ENCODE data around the gene DRC3.

Gene DRC3

DNA sequence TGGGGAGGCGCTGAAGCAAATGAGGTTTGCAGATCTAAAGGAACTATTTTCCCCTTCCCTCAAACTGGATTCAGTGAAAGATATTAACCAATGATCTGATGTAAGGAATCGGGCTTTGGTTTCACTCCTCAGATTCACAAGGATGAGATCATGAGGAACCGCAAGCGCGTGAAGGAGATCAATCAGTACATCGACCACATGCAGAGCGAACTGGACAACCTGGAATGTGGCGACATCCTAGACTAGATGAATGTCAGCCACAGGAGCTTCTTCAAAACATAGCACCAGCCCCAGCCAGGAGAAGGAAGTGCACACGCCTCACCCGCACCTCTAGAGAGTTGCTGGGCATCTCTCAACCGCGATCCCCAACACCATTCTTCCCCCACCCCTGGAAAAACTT, 43.8 kb downstream of the DRC3 start:
- H3K27me3 ChIP-seq (ENCODE audit: control insufficient read depth in 2 of 2, insufficient read depth in 2 of 2, low read length in 2 of 2): no peaks in the 10 kb centered on the region
- H3K9ac ChIP-seq (ENCODE audit: low read depth in 1 of 2, low read length in 2 of 2): no peak overlapping the region
- H3K4me3 ChIP-seq (ENCODE audit: low read length in 2 of 2): no peak overlapping the region
- no peaks in the 10 kb centered on the region for H3K9me3 ChIP-seq (ENCODE audit: control insufficient read depth in 2 of 2, low read length in 2 of 2)
- peaks cover 27% of the 10 kb centered on the region in 2 donors for H3K36me3 ChIP-seq (ENCODE audit: control insufficient read depth in 2 of 2, insufficient read depth in 2 of 2, low read length in 2 of 2)
- no peaks in the 10 kb centered on the region for H3K4me1 ChIP-seq (ENCODE audit: control insufficient read depth in 2 of 2, insufficient read depth in 2 of 2, low read length in 2 of 2)
- H3K27ac ChIP-seq (ENCODE audit: low read depth in 2 of 2, low read length in 2 of 2): no peak overlapping the region

DNA sequence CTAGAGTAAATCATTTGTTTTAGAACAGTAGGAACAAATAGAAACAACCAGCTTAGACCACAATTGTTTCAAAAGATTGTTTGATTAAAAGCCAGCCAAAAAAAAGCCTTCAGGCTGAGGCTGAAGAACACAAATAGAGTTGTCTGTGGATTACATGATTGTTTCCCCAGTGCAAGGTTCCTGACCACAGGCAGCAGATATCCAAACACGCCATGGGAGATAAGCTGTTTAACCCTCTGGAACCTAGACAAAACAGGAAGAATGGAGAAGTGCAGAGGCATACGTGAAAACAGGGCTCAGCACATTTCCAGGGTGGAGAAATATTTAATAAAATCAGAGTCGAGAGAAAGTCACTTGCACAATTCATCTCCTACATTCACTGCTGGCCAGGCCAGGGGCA, 45.3 kb downstream of the DRC3 start:
- H3K9ac ChIP-seq (ENCODE audit: low read depth in 1 of 2, low read length in 2 of 2): no peak overlapping the region
- H3K27me3 ChIP-seq (ENCODE audit: control insufficient read depth in 2 of 2, insufficient read depth in 2 of 2, low read length in 2 of 2): no peaks in the 10 kb centered on the region
- no peaks in the 10 kb centered on the region for H3K9me3 ChIP-seq (ENCODE audit: control insufficient read depth in 2 of 2, low read length in 2 of 2)
- no peaks in the 10 kb centered on the region for H3K4me1 ChIP-seq (ENCODE audit: control insufficient read depth in 2 of 2, insufficient read depth in 2 of 2, low read length in 2 of 2)
- no peak overlapping the region for H3K4me3 ChIP-seq (ENCODE audit: low read length in 2 of 2)
- H3K27ac ChIP-seq (ENCODE audit: low read depth in 2 of 2, low read length in 2 of 2): no peak overlapping the region
- H3K36me3 ChIP-seq (ENCODE audit: control insufficient read depth in 2 of 2, insufficient read depth in 2 of 2, low read length in 2 of 2): peaks cover 29 to 32% of the 10 kb centered on the region in 2 donors

DNA sequence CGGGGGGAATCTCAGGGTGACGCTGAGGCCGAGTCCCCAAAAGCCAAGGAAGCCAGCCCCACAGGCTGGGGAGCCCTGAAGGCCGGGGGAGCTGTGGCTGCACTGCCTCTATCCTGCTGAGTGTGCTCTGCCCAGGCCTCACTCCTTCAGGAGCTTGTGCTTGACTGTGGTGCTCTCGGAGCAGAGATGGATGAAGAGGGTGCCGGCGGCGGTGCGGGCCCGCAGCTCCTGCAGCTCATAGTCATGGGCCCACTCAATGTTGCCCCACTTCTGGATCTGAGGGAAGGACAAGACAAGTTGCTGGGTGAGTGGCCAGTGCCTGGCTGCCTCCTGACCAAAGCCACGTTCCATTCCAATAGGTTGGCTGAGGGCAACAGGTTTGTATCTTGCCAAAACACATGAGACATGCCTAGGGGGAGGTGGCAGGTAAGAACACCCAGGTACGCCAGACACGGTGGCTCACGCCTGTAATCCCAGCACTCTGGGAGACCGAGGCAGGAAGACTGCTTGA, 45.8 kb downstream of the DRC3 start:
- Histone ChIP-seq H3K9me3 (ENCODE audit: control insufficient read depth in 2 of 2, low read length in 2 of 2) (no peaks in the 10 kb centered on the region), H3K9ac (ENCODE audit: low read depth in 1 of 2, low read length in 2 of 2) (no peak overlapping the region), H3K27me3 (ENCODE audit: control insufficient read depth in 2 of 2, insufficient read depth in 2 of 2, low read length in 2 of 2) (no peaks in the 10 kb centered on the region), H3K36me3 (ENCODE audit: control insufficient read depth in 2 of 2, insufficient read depth in 2 of 2, low read length in 2 of 2) (peaks cover 29 to 32% of the 10 kb centered on the region in 2 donors), H3K27ac (ENCODE audit: low read depth in 2 of 2, low read length in 2 of 2) (no peak overlapping the region), H3K4me1 (ENCODE audit: control insufficient read depth in 2 of 2, insufficient read depth in 2 of 2, low read length in 2 of 2) (no peaks in the 10 kb centered on the region), H3K4me3 (ENCODE audit: low read length in 2 of 2) (no peak overlapping the region)

DNA sequence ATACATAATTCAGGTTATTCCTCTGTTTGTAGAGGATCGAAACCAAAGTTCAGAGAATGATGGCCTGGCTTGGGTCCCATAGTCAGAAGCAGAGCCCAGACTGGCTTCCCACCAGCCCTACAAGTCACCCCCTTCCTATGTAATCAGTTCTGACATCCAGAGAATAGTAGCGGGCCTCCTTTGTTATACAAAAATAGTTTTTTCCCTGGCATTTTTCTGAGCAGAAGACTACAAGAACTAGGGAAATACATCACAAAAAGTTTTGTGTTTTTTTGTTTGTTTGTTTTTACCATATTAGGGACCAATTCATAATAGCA, 47.1 kb downstream of the DRC3 start:
- H3K9me3 ChIP-seq (ENCODE audit: control insufficient read depth in 2 of 2, low read length in 2 of 2): no peaks in the 10 kb centered on the region
- no peaks in the 10 kb centered on the region for H3K27me3 ChIP-seq (ENCODE audit: control insufficient read depth in 2 of 2, insufficient read depth in 2 of 2, low read length in 2 of 2)
- peaks cover 34 to 36% of the 10 kb centered on the region in 2 donors for H3K36me3 ChIP-seq (ENCODE audit: control insufficient read depth in 2 of 2, insufficient read depth in 2 of 2, low read length in 2 of 2)
- H3K9ac ChIP-seq (ENCODE audit: low read depth in 1 of 2, low read length in 2 of 2): no peak overlapping the region
- no peaks in the 10 kb centered on the region for H3K4me1 ChIP-seq (ENCODE audit: control insufficient read depth in 2 of 2, insufficient read depth in 2 of 2, low read length in 2 of 2)
- H3K4me3 ChIP-seq (ENCODE audit: low read length in 2 of 2): no peak overlapping the region
- H3K27ac ChIP-seq (ENCODE audit: low read depth in 2 of 2, low read length in 2 of 2): no peak overlapping the region

DNA sequence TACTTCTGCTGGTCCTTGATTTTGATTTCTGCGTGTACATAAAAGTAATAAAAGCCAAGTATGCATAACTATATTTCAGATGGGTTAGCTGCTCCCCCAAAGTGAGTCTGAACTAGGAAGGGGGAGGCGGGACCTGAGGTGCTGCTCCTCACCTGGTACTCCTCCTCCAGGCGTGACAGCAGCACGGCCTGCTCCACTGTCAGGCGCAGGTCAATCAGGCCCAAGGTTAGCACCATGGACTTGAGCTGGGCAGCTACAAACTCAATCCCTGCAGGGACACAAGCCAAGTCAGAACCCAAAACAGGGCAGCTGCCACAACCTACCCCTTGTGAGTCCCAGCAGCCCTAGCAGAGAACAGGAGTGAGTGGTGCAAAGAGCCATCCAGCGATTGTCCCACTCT, 48.3 kb downstream of the DRC3 start:
- Histone ChIP-seq H3K27me3 (ENCODE audit: control insufficient read depth in 2 of 2, insufficient read depth in 2 of 2, low read length in 2 of 2) (no peaks in the 10 kb centered on the region), H3K4me1 (ENCODE audit: control insufficient read depth in 2 of 2, insufficient read depth in 2 of 2, low read length in 2 of 2) (no peaks in the 10 kb centered on the region), H3K9me3 (ENCODE audit: control insufficient read depth in 2 of 2, low read length in 2 of 2) (no peaks in the 10 kb centered on the region), H3K9ac (ENCODE audit: low read depth in 1 of 2, low read length in 2 of 2) (no peak overlapping the region), H3K27ac (ENCODE audit: low read depth in 2 of 2, low read length in 2 of 2) (no peak overlapping the region), H3K4me3 (ENCODE audit: low read length in 2 of 2) (no peak overlapping the region), H3K36me3 (ENCODE audit: control insufficient read depth in 2 of 2, insufficient read depth in 2 of 2, low read length in 2 of 2) (peaks cover 26 to 35% of the 10 kb centered on the region in 2 donors)

DNA sequence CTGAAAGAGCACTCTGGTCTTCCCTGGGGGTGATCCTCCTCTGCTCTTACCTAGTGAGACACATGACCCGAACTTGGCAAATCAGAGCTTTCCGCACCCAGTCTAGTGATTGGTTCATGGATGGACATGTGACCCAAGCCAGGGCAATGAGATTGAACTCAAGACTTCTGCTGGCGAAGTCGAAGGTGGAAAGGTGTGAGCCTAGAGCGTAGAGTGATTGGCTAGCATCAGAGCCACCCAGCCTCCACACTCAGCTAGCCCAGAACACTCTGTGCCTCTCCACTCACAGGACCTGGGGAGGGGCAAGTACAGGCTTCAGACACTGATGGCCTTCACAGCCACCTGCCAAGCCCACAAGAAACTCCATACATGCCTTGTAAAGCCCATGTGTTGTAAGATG, 48.7 kb downstream of the DRC3 start:
- Histone ChIP-seq H3K9me3 (ENCODE audit: control insufficient read depth in 2 of 2, low read length in 2 of 2) (no peaks in the 10 kb centered on the region), H3K36me3 (ENCODE audit: control insufficient read depth in 2 of 2, insufficient read depth in 2 of 2, low read length in 2 of 2) (peaks cover 28 to 38% of the 10 kb centered on the region in 2 donors), H3K9ac (ENCODE audit: low read depth in 1 of 2, low read length in 2 of 2) (no peak overlapping the region), H3K27me3 (ENCODE audit: control insufficient read depth in 2 of 2, insufficient read depth in 2 of 2, low read length in 2 of 2) (no peaks in the 10 kb centered on the region), H3K4me3 (ENCODE audit: low read length in 2 of 2) (no peak overlapping the region), H3K27ac (ENCODE audit: low read depth in 2 of 2, low read length in 2 of 2) (no peak overlapping the region), H3K4me1 (ENCODE audit: control insufficient read depth in 2 of 2, insufficient read depth in 2 of 2, low read length in 2 of 2) (no peaks in the 10 kb centered on the region)

DNA sequence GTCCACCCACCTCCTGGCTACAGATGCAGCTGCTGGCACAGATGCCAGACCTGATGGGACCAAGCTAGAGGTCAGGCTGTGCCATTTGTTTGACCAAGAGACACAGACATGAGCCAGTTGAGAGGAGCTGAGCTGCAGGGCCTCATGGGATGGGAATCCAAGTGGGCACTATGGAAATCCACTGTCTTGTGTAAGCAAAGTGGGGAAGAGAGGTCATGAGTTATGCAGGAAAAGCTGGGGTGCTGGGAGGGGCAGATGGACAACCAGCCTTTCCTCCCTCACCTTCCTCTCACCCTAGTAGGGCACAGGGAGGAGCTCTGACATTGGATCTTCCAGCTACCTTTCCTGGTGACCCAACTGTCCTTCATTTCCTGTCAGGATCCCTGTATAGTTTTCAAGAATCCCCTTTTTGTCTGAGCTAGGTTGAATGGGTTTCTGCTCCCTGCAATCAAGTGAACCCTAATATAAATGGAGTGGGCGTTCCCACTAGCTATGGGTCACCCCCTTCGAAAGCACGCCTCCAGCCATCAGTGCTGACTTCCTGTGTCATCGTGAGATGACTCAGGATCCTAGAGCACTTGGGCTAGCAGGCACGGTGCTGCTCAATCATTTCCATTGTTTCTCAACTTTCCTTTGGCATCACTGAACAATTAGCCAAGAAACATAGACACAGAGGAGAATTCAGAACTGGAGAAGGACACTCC, 52.7 kb downstream of the DRC3 start:
- peak overlapping the region in 1 of 2 donors; percentile 24 for H3K9ac ChIP-seq (ENCODE audit: low read depth in 1 of 2, low read length in 2 of 2)
- H3K9me3 ChIP-seq (ENCODE audit: control insufficient read depth in 2 of 2, low read length in 2 of 2): no peaks in the 10 kb centered on the region
- H3K36me3 ChIP-seq (ENCODE audit: control insufficient read depth in 2 of 2, insufficient read depth in 2 of 2, low read length in 2 of 2): peaks cover 31 to 40% of the 10 kb centered on the region in 2 donors
- H3K4me3 ChIP-seq (ENCODE audit: low read length in 2 of 2): no peak overlapping the region
- no peak overlapping the region for H3K27ac ChIP-seq (ENCODE audit: low read depth in 2 of 2, low read length in 2 of 2)
- H3K4me1 ChIP-seq (ENCODE audit: control insufficient read depth in 2 of 2, insufficient read depth in 2 of 2, low read length in 2 of 2): no peaks in the 10 kb centered on the region
- no peaks in the 10 kb centered on the region for H3K27me3 ChIP-seq (ENCODE audit: control insufficient read depth in 2 of 2, insufficient read depth in 2 of 2, low read length in 2 of 2)

DNA sequence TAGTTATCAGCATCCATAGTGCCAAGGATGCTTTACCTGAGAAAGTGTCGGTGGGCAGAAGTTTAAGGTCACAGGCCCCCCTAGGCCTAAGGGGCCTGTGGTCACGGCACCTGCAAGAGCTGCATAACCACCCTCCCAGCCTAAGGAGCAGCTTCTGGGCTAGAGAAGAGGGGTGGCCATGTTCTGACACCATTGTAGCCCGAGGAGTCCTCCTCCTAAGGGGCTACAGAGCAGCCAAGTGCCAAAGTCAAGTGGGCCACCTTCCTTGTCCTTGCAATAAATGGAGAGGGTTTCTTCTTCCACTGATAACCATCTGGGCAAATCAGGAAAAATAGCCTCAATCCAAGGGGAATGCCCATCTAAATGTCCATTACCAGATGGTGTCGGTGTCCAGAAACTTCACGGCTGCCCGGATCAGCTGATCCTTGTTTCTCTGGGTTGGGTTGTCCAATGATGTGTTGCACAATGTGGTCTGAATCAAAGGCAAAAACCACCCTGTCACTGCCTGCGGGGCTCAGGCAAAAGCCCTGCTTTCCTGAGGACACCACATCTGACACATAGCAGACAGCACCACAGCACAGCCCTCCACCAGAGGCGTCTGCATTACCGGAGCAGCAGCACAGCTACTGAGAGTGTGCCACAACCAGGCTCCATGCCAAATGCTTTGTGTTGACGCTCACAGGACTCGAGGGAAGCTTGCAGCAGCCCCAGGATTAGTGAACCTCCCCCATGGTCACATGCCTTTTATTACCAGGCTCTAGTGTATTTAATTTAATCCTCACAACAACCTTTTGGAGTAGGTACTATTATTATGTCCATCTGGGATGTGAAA, 53.5 kb downstream of the DRC3 start:
- Histone ChIP-seq H3K27ac (ENCODE audit: low read depth in 2 of 2, low read length in 2 of 2) (no peak overlapping the region), H3K9ac (ENCODE audit: low read depth in 1 of 2, low read length in 2 of 2) (no peak overlapping the region)

DNA sequence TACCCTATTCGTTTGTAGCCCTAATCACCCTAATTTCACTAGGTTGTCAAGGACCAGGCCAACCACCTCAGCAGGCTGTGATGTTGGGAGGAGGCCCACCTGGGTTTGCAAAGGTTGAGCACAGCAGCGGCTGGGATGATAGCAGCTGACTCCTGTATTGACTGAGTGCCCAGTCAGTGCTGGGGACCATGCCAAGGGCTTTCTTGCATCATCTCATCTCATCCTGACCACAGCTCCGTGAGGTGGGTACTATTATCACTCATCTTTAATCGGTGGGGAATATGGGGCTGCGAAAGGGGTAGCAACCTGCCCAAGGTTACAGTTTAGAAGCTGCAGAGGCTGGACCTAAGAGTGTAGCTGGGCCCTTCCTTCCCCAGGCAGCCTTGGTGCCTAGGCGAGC, 54.6 kb downstream of the DRC3 start:
- Histone ChIP-seq H3K4me3 (ENCODE audit: low read length in 2 of 2) (no peak overlapping the region), H3K9ac (ENCODE audit: low read depth in 1 of 2, low read length in 2 of 2) (no peak overlapping the region), H3K27me3 (ENCODE audit: control insufficient read depth in 2 of 2, insufficient read depth in 2 of 2, low read length in 2 of 2) (no peaks in the 10 kb centered on the region), H3K4me1 (ENCODE audit: control insufficient read depth in 2 of 2, insufficient read depth in 2 of 2, low read length in 2 of 2) (no peaks in the 10 kb centered on the region), H3K9me3 (ENCODE audit: control insufficient read depth in 2 of 2, low read length in 2 of 2) (no peaks in the 10 kb centered on the region), H3K27ac (ENCODE audit: low read depth in 2 of 2, low read length in 2 of 2) (no peak overlapping the region), H3K36me3 (ENCODE audit: control insufficient read depth in 2 of 2, insufficient read depth in 2 of 2, low read length in 2 of 2) (peaks cover 16 to 28% of the 10 kb centered on the region in 2 donors)

More for the DNA sequence above, 53.5 kb downstream of the DRC3 start:
- Histone ChIP-seq H3K9me3 (ENCODE audit: control insufficient read depth in 2 of 2, low read length in 2 of 2) (no peaks in the 10 kb centered on the region), H3K36me3 (ENCODE audit: control insufficient read depth in 2 of 2, insufficient read depth in 2 of 2, low read length in 2 of 2) (peaks cover 23 to 36% of the 10 kb centered on the region in 2 donors), H3K4me1 (ENCODE audit: control insufficient read depth in 2 of 2, insufficient read depth in 2 of 2, low read length in 2 of 2) (no peaks in the 10 kb centered on the region), H3K27me3 (ENCODE audit: control insufficient read depth in 2 of 2, insufficient read depth in 2 of 2, low read length in 2 of 2) (no peaks in the 10 kb centered on the region), H3K4me3 (ENCODE audit: low read length in 2 of 2) (no peak overlapping the region)

DNA sequence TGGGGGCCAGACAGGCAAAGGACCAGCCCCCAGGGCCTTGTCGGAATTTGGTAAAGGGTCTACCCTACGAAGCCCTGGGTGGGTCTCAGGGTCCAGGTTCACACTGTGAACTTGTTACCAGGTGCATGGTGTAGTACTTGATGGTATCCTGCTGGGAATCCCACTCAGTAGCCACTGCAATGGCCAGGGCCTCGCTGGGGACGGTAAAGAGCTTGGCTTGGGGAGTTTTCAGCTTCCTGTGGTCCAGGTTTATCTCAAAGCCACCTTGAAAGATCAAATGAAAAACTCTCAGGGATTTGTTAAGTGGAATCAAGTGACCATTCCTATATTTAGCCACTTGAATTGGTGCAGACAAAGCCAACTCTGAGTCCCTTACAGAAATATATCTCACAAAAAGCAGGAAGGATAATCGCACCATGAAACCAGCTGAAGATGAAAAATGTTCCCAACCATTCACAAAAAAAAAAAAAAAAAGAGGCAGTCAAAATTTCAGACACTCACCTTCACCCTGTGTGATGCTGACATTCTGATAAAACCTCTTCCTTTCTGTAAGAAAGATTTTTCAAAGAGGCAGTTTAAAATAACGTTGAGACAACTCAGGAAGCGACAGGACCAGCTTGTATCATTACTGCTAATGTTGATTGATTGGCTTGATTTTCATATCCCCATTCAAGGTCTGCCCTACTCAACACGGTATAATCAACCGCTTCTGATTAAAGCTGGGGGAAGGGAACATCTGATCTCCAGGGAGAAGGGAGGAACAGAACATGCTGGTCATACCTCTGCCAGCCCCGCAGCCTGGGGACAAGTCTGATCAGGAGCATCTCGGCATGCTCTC, 55.7 kb downstream of the DRC3 start:
- H3K36me3 ChIP-seq (ENCODE audit: control insufficient read depth in 2 of 2, insufficient read depth in 2 of 2, low read length in 2 of 2): peaks cover 16 to 28% of the 10 kb centered on the region in 2 donors
- H3K9ac ChIP-seq (ENCODE audit: low read depth in 1 of 2, low read length in 2 of 2): no peak overlapping the region
- H3K27ac ChIP-seq (ENCODE audit: low read depth in 2 of 2, low read length in 2 of 2): no peak overlapping the region
- H3K9me3 ChIP-seq (ENCODE audit: control insufficient read depth in 2 of 2, low read length in 2 of 2): no peaks in the 10 kb centered on the region
- no peak overlapping the region for H3K4me3 ChIP-seq (ENCODE audit: low read length in 2 of 2)
- H3K27me3 ChIP-seq (ENCODE audit: control insufficient read depth in 2 of 2, insufficient read depth in 2 of 2, low read length in 2 of 2): no peaks in the 10 kb centered on the region
- no peaks in the 10 kb centered on the region for H3K4me1 ChIP-seq (ENCODE audit: control insufficient read depth in 2 of 2, insufficient read depth in 2 of 2, low read length in 2 of 2)
